IMR-90 (cell line): ENCODE results near the gene ENPEP. TPM values are rescaled to one million over a fixed set of nuclear protein-coding genes. Genes with fewer than 3 reads are reported as not detected.

ENCODE experiments used
- ATAC-seq: fragments of 200-7000 bp; cut with Tn5 transposase; 2 replicates; pipeline ENCODE4 v1.9.1; 2020; ENCODE audit warnings: low read depth, mild to moderate bottlenecking, moderate library complexity
- BruUV-seq: library from RNA; stranded (reverse); fragments of 400-500 nt; replicated peaks from 2 replicates; lab custom pipeline; 2021; lab: Mats Ljungman, UMichigan
- CTCF ChIA-PET: fragments of 300-600 bp; formaldehyde crosslinking; extraction: SDS; loops from one replicate; lab custom pipeline; 2021; ENCODE audit warnings: antibody characterized with exemption; lab: Yijun Ruan, JAX
- POLR2A ChIA-PET: fragments of 300-600 bp; sonication (Branson Sonifier 250); formaldehyde crosslinking; loops from one replicate; lab custom pipeline; 2022; ENCODE audit warnings: antibody characterized with exemption; ENCODE audit not compliant: unreplicated experiment; lab: Charles Lee
- DNase-seq: peaks from one replicate; pipeline ENCODE4 v3.0.0; 2013
- H2AFZ ChIP-seq: replicated peaks from 2 replicates; pipeline ENCODE3; 2013; ENCODE audit warnings: low read length, mild to moderate bottlenecking; ENCODE audit not compliant: poor library complexity
- H2AK5ac ChIP-seq: 2 replicates; pipeline ENCODE4 v1.6.1; 2013; ENCODE audit warnings: low read depth, low read length, inconsistent platforms
- H2AK9ac ChIP-seq: replicated peaks from 2 replicates; pipeline ENCODE3; 2013; ENCODE audit warnings: mild to moderate bottlenecking, low read depth, low read length, moderate library complexity; ENCODE audit not compliant: poor library complexity
- H2BK120ac ChIP-seq: 2 replicates; pipeline ENCODE4 v1.6.1; 2013; ENCODE audit warnings: low read depth, low read length, inconsistent platforms
- H2BK15ac ChIP-seq: 3 replicates; pipeline ENCODE4 v1.6.1; 2013; ENCODE audit warnings: low read depth, low read length, inconsistent platforms
- H2BK20ac ChIP-seq: 2 replicates; pipeline ENCODE4 v1.6.1; 2013; ENCODE audit warnings: low read depth, mild to moderate bottlenecking, inconsistent platforms, low read length, moderate library complexity
- H2BK5ac ChIP-seq: 2 replicates; pipeline ENCODE4 v1.6.1; 2013; ENCODE audit warnings: mild to moderate bottlenecking, low read depth, low read length, inconsistent platforms; ENCODE audit not compliant: poor library complexity, severe bottlenecking
- H3K14ac ChIP-seq: replicated peaks from 2 replicates; pipeline ENCODE4 v1.6.1; 2013; ENCODE audit warnings: low read depth, low read length, inconsistent platforms
- H3K18ac ChIP-seq: 2 replicates; pipeline ENCODE4 v1.6.1; 2013; ENCODE audit warnings: low read depth, low read length, control low read depth
- H3K23ac ChIP-seq: 2 replicates; pipeline ENCODE4 v1.6.1; 2013; ENCODE audit warnings: low read depth, low read length, inconsistent platforms
- H3K27ac ChIP-seq: 2 replicates; pipeline ENCODE4 v1.5.1; 2013; ENCODE audit warnings: mild to moderate bottlenecking, control low read depth, low read length; ENCODE audit not compliant: insufficient read depth
- H3K27me3 ChIP-seq: 2 replicates; pipeline ENCODE4 v1.6.1; 2013; ENCODE audit warnings: low read length; ENCODE audit not compliant: control insufficient read depth, insufficient read depth
- H3K36me3 ChIP-seq: 2 replicates; pipeline ENCODE4 v1.6.1; 2013; ENCODE audit warnings: low read length, mixed read lengths; ENCODE audit not compliant: control insufficient read depth, insufficient read depth
- H3K4ac ChIP-seq: 2 replicates; pipeline ENCODE4 v1.6.1; 2013; ENCODE audit warnings: low read depth, low read length, inconsistent platforms
- H3K4me1 ChIP-seq: 2 replicates; pipeline ENCODE4 v1.6.1; 2013; ENCODE audit warnings: low read length, mixed read lengths; ENCODE audit not compliant: control insufficient read depth, insufficient read depth
- H3K4me2 ChIP-seq: 2 replicates; pipeline ENCODE4 v1.6.1; 2013; ENCODE audit warnings: low read depth, mild to moderate bottlenecking, control low read depth, low read length, moderate library complexity
- H3K4me3 ChIP-seq: 2 replicates; pipeline ENCODE4 v1.5.1; 2013; ENCODE audit warnings: low read depth, mild to moderate bottlenecking, control low read depth, low read length, moderate library complexity; ENCODE audit not compliant: insufficient read depth
- H3K56ac ChIP-seq: 2 replicates; pipeline ENCODE4 v1.6.1; 2013; ENCODE audit warnings: low read length, inconsistent platforms; ENCODE audit not compliant: insufficient read depth; ENCODE audit errors: extremely low read depth
- H3K79me1 ChIP-seq, 2 experiments: 2 replicates each; pipeline ENCODE4 v1.6.1; 2013; ENCODE audit warnings: low read length in 2 of 2, inconsistent platforms in 1 of 2, low read depth in 1 of 2
- H3K9ac ChIP-seq: 2 replicates; pipeline ENCODE4 v1.6.1; 2013; ENCODE audit warnings: low read depth, low read length, control low read depth
- H3K9me1 ChIP-seq: 2 replicates; pipeline ENCODE4 v1.6.1; 2013; ENCODE audit warnings: low read length, inconsistent platforms; ENCODE audit not compliant: insufficient read depth
- H3K9me3 ChIP-seq: 2 replicates; pipeline ENCODE4 v1.6.1; 2013; ENCODE audit warnings: low read length; ENCODE audit not compliant: control insufficient read depth, insufficient read depth
- H4K20me1 ChIP-seq: 2 replicates; pipeline ENCODE4 v1.6.1; 2013; ENCODE audit warnings: low read length, inconsistent platforms; ENCODE audit not compliant: insufficient read depth
- H4K5ac ChIP-seq: 2 replicates; pipeline ENCODE4 v1.6.1; 2013; ENCODE audit warnings: mild to moderate bottlenecking, low read depth, low read length, control low read depth
- H4K8ac ChIP-seq, 2 experiments: 2 replicates each; pipeline ENCODE4 v1.6.1; 2013; ENCODE audit warnings: low read depth in 2 of 2, low read length in 2 of 2, control low read depth in 1 of 2, inconsistent platforms in 1 of 2
- H4K91ac ChIP-seq: 2 replicates; pipeline ENCODE4 v1.6.1; 2013; ENCODE audit warnings: low read depth, low read length, inconsistent platforms; ENCODE audit not compliant: insufficient read depth
- BHLHE40 ChIP-seq: fragments of 150-350 bp; IDR thresholded peaks from 2 replicates; pipeline ENCODE4 v1.6.1; 2016; ENCODE audit warnings: mild to moderate bottlenecking, low read depth, low read length
- CEBPB ChIP-seq: IDR thresholded peaks from 2 replicates; pipeline ENCODE4 v1.6.1; 2012; ENCODE audit warnings: low read depth, low read length, improper control_type of control experiment
- CHD1 ChIP-seq: IDR thresholded peaks from 2 replicates; pipeline ENCODE4 v1.6.1; 2012; ENCODE audit warnings: low read depth, low read length, improper control_type of control experiment
- CTCF ChIP-seq: conservative IDR thresholded peaks from 2 replicates; pipeline ENCODE4 v1.5.1; 2012; ENCODE audit warnings: mild to moderate bottlenecking, low read depth, low read length, improper control_type of control experiment
- ELK1 ChIP-seq: fragments of 150-350 bp; IDR thresholded peaks from 2 replicates; pipeline ENCODE4 v1.6.1; 2016; ENCODE audit warnings: low read depth, mild to moderate bottlenecking, low read length, moderate library complexity, borderline replicate concordance
- MAFK ChIP-seq: IDR thresholded peaks from 2 replicates; pipeline ENCODE4 v1.6.1; 2012; ENCODE audit warnings: low read depth, low read length, improper control_type of control experiment
- MAZ ChIP-seq: IDR thresholded peaks from 2 replicates; pipeline ENCODE4 v1.6.1; 2012; ENCODE audit warnings: low read depth, mild to moderate bottlenecking, low read length, improper control_type of control experiment, moderate library complexity, borderline replicate concordance
- NFE2L2 ChIP-seq: fragments of 150-350 bp; IDR thresholded peaks from 2 replicates; pipeline ENCODE4 v1.6.1; 2016; ENCODE audit warnings: low read depth, mild to moderate bottlenecking, low read length
- POLR2A ChIP-seq: IDR thresholded peaks from 2 replicates; pipeline ENCODE4 v1.6.1; 2012; ENCODE audit warnings: mild to moderate bottlenecking, low read depth, low read length
- RAD21 ChIP-seq: IDR thresholded peaks from 2 replicates; pipeline ENCODE4 v1.6.1; 2012; ENCODE audit warnings: low read length, improper control_type of control experiment
- RCOR1 ChIP-seq: IDR thresholded peaks from 2 replicates; pipeline ENCODE4 v1.6.1; 2012; ENCODE audit warnings: mild to moderate bottlenecking, low read length, improper control_type of control experiment; ENCODE audit not compliant: insufficient replicate concordance
- RFX5 ChIP-seq: IDR thresholded peaks from 2 replicates; pipeline ENCODE4 v1.8.0; 2012; ENCODE audit warnings: low read depth, mild to moderate bottlenecking, low read length, moderate library complexity
- SMC3 ChIP-seq: fragments of 150-350 bp; IDR thresholded peaks from 2 replicates; pipeline ENCODE4 v1.6.1; 2016; ENCODE audit warnings: low read depth, mild to moderate bottlenecking, antibody characterized with exemption, low read length, moderate library complexity
- USF2 ChIP-seq: fragments of 150-350 bp; IDR thresholded peaks from 2 replicates; pipeline ENCODE4 v1.6.1; 2017; ENCODE audit warnings: mild to moderate bottlenecking, antibody characterized with exemption, low read length, low read depth
- WGBS, 2 experiments: methylation state at CpG; one replicate each; pipeline versions ENCODE4 v1.1.5 to v1.1.7; 2013; ENCODE audit warnings: missing lambda C conversion rate in 2 of 2; ENCODE audit not compliant: insufficient read length in 1 of 2; ENCODE audit errors: extremely low coverage in 2 of 2; 5-methylcytosine and 5-hydroxymethylcytosine counted together
- dilution Hi-C: fragments of 300-500 bp; cut with HindIII; formaldehyde crosslinking; loops from one replicate; pipeline ENCODE4 v1.14.3; 2018; ENCODE audit warnings: low sequenced_read_pairs; ENCODE audit not compliant: unreplicated experiment
- in situ Hi-C: fragments of 300-500 bp; cut with MboI; formaldehyde crosslinking; loops from 3 replicates; pipeline ENCODE4 v1.14.3; 2019; ENCODE audit warnings: low sequenced_read_pairs, inconsistent platforms, mixed read lengths
- intact Hi-C: fragments of 100-400 bp; cut with micrococcal nuclease; formaldehyde crosslinking; loops from 2 replicates; pipeline ENCODE4 v1.10.0; 2022
- polyA plus RNA-seq, 3 experiments: library from polyadenylated mRNA; depleted of rRNA; stranded (reverse); fragments of >200 nt; gene quantifications; 2 replicates each; pipeline ENCODE4 v1.2.3, GENCODE V29; 2012; ENCODE audit warnings: low replicate concordance in 1 of 3
- total RNA-seq: library from RNA; depleted of rRNA; stranded (reverse); fragments of >200 nt; gene quantifications from 2 replicates; pipeline ENCODE4 v1.2.3, GENCODE V29; 2012

ENPEP gene
- total and polyA plus RNA-seq, 2 of the 4 experiments (the other 2 are of a cell fraction): 0.12 to 0.18 TPM

DNA sequence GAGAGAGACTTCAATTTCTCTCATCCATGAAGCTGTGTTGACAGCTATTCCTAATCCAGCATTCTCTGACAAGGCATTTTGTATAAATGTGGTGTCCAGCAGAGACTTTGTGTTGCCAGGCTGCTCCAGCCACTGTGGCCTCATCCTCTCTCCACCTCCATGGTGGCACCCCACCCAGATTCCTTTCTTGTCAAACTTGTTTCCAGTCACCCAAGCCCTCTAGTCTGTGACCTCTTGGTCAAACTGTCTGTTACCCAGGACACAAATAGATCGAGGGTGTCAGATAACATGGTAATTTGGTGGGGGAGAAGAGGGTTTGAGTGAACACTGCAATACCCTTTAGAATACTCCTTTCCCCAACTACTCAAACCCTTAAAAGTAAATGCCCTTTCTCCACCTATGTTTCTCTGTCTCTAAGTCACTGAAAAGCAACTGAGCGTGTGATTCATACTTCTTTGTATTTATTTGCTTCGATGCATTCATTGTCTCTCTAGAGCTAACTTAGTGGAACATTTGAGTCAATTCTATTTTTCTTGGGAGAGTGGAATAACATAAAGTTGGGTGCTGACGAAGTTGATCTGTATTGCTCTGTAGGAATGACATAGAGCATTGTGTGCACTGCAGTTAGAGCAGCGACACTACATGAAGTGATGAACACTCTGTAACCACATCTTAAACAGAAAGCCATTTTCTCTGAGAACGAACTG lies 133.2 kb downstream of the ENPEP start:
- ATAC-seq (no peak), DNase-seq (no peak)
- H3K36me3 ChIP-seq: no peaks in the 10 kb centered on the region
- no peak overlapping the region for H2AK9ac ChIP-seq
- 0 out of 2 replicates have a peak, but pooled peaks cover 1% of the 10 kb centered on the region for H3K4me1 ChIP-seq
- H3K9me1 ChIP-seq: no peaks in the 10 kb centered on the region
- H3K4me2 ChIP-seq: no peak overlapping the region
- H2BK5ac ChIP-seq: no peak overlapping the region
- H3K79me1 ChIP-seq: no peaks in the 10 kb centered on the region
- H2AFZ ChIP-seq: no peak overlapping the region
- no peak overlapping the region for H3K9ac ChIP-seq
- no peak overlapping the region for H3K14ac ChIP-seq
- in situ Hi-C loops (no loop called here), dilution Hi-C loops (no loop called here), intact Hi-C loops (no loop called here)
- no peak overlapping the region for H4K91ac ChIP-seq
- no peak overlapping the region for H4K8ac ChIP-seq
- H3K56ac ChIP-seq: no peak overlapping the region
- peaks cover 5% of the 10 kb centered on the region for H3K9me3 ChIP-seq
- no peak overlapping the region for H3K4ac ChIP-seq
- ChIA-PET POLR2A (no interaction called here), CTCF (no interaction called here)
- no peak overlapping the region for H3K18ac ChIP-seq
- H3K23ac ChIP-seq: no peak overlapping the region
- H4K5ac ChIP-seq: no peak overlapping the region
- H3K4me3 ChIP-seq: no peak overlapping the region
- no peak overlapping the region for H2AK5ac ChIP-seq
- WGBS, 2 experiments: no CpG with 5 or more reads among the region's 6 CpGs
- no peak overlapping the region for H2BK15ac ChIP-seq
- H4K20me1 ChIP-seq: no peaks in the 10 kb centered on the region
- H3K27me3 ChIP-seq: peaks cover 46% of the 10 kb centered on the region
- H2BK120ac ChIP-seq: no peak overlapping the region
- no peak overlapping the region for H2BK20ac ChIP-seq
- no peak for TF ChIP-seq BHLHE40
- TF ChIP-seq RFX5: no peak
- no peak for TF ChIP-seq RCOR1
- no peak for TF ChIP-seq NFE2L2
- TF ChIP-seq USF2: no peak
- TF ChIP-seq MAFK: no peak
- TF ChIP-seq CTCF: no peak
- no peak for TF ChIP-seq SMC3
- TF ChIP-seq CHD1: no peak
- TF ChIP-seq RAD21: no peak
- TF ChIP-seq CEBPB: no peak
- no peak for TF ChIP-seq POLR2A
- no peak for TF ChIP-seq ELK1
- TF ChIP-seq MAZ: no peak
- BruUV-seq: no TSS peak
- H3K27ac ChIP-seq: no peak overlapping the region
